SHP77 treated with DMSO at 0.1 percent for 48 hours (cell line): ENCODE results near the gene MARCHF11.

Experiments used
- DNase-seq: peaks from one replicate; lab custom pipeline; 2025; lab: John Stamatoyannopoulos, UW

Gene MARCHF11

DNA sequence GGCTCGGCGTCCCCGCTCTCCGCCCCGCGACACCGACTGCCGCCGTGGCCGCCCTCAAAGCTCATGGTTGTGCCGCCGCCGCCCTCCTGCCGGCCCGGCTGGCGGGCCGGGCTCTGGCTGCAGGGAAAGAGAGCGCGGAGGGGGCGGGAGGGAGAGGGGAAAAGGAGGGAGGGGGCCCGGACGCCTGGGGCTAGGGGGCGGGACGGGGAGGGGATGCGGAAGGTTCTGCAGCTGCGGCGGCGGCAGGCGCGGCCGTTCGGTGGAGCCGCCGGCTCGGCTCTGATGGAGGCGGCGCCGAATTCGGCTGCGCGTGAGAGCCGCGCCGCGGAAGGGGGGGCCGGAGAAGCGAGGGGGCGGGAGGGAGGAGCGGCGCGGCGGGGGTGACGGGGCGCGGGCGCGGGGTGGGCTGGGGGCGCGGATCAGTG is at the start of gene MARCHF11:
Gene MARCHF11, minus strand, starts transcription at position 281 of the 425 bp plus-strand sequence. Its CDS starts 216 bp downstream, at position 65.
- DNase-seq = no peak

- no peak for DNase-seq
Observed at GRCh38 chr5:16225927-16226326, 46.3 kb upstream of the MARCHF11 start.

DNA sequence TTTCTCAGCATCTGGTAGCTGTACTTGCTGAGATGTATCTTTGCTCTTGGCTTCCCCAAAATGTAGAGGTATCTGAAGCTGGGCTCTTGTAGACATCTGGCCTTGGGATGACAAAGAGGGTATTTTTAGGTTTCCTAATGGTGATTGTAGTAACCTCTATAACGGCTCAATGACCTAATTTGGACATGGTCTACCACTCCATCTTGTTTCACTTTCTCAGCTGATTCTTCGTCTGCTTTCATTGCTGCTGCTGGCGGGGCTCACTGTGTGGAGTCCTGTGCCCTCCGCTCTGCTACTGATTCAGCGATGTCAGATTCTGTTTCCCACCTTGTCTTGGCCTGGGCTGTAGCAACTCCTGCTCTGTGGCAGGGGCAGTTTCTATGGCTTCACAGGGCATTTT is 12.7 kb upstream of the MARCHF11 start:
- no peak for DNase-seq

DNA sequence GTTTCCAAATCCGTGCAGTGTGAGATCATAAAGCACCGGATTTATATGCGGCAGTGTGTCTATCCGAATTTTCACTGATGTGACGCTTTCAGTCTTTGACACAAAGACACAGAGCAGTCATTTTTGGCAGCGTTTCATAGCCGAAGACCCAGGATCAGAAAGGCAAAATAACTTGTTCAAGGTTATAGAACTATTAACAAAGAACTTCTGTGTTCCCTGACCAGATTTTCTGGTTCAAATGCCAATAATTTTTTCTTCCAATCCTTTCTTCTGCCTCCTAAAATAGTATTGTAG is 1.1 kb upstream of the MARCHF11 start:
- DNase-seq = no peak

DNA sequence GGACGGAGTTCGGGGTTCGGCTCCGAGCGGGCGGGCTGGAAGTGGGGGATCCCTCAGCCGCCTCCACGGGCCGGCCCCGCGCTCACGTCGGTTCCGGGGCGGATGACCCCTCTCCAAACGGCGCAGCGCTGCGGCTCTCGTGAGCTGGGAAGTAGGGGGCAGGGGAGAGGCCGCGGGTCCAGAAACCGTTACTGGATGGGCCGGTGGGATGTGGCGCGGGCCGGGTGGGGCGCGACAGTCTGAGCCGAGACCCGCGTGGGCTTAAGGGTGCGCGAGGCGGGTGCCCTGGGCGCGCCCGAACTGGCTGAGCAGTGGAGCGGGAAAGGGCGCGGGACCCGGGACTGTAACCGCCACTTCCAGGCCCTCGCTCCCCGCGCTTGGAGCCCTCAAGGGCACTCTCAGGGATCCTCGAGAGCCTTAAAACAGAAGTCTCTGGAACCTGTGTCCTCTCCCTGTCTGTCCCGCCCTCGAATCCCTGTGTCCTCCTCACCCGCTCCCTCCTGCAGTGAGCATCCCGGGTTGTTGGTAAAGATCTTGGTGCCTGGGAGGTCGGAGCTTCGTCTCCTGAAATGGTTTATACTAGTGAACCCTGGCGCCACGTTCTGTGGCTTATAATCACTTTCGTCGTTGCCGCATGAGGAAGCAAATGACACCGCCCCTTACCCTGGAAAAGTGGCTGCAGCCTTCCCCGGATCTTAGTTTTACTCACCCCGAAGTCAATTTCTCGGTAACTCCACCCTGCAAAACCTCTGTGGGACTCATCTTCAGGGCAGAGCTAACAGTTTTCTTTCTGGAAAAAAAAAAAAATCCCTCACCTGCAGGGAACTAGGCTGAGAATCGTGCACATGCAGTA is 571 bp upstream of the MARCHF11 start:
- DNase-seq = no peak

DNA sequence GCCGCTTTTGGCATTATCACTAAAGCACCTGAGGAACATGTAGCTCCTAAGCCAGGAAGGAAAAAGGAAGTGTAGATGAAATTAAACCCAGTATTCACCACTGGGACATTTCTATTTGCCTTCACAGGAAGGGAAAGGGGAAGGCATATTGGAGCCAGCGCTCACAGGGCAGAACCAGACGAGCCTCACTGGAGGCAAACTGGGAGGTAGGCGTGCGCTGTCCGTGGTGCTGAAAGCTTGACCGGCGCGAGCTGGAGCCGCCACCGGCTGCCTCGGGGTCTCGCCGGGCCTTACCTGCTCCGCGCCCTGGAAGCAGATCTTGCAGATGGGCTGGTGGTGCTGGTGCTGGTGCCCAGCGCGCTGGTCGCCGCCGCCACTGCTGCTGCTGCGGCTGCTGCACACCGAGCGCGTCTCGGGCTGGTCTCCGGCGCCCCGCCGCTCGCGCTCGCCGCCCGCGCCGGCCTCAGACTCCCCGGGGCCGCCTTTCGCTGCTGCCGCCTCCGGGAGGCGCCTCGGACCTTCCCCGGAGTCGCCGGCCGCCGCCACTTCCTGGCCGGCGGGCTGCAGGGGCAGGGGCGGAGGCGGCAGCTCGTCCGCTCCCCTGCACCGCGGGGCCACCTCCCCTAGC is 732 bp downstream of the MARCHF11 start:
- DNase-seq = peak; percentile 43

DNA sequence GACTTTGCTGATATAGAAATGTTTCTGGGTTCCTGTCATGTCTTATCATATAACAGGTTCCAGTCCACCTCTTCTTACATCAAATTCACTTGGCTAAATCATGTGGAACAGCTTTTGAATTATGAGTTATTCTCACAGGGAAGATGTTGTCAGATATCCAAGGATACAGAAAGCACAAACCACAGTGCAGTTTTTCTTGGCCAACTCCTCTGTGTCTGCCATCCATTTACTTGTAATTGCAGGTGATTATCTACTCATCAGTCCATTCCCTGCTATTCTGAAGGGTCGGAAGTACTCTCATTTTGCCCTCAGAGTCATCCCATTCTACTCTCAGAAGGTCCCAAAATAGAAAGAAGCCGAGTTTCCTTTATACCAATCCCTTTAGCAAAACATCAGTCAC is 10.0 kb downstream of the MARCHF11 start:
- no peak for DNase-seq

DNA sequence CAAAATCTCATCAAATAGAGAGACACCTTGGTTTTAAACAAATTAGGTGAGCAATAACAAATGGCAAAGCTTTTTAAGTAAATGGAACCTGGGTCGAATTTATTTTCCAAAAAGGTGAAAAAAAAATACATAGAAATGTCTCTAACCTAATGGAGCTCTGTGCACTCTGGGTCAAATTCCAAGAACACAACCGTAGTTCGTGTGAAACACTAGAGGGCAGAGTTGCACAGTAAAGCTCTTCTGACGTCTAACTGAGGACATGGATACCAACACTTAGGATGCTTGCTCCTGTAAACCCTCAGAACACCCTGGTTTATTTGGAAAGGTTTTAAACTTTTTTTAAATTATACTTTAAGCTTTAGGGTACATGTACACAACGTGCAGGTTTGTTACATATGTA is 18.9 kb downstream of the MARCHF11 start:
- peak; percentile 91 for DNase-seq

DNA sequence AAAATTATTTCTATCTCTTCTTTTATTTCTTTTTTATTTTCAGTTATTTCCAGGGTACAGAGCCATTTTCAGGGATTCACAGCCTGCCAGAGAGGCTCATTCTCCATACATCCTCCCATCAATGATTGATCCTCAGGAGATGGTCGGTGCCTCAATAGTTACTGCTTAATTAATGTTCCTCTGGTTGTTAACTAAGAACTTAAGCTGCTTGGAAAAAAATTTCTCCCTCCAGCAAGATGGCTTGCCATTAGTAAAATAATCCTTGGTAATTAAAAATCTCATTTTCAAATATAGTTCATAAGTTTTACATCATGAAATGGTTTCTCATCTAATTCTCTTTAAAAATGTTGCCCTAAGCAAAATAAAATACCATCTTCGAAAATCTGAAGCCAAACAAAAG is 20.0 kb downstream of the MARCHF11 start:
- DNase-seq = no peak

GRCh38 chr5:16156152-16156551 is 23.4 kb downstream of the MARCHF11 start:
- no peak for DNase-seq

DNA sequence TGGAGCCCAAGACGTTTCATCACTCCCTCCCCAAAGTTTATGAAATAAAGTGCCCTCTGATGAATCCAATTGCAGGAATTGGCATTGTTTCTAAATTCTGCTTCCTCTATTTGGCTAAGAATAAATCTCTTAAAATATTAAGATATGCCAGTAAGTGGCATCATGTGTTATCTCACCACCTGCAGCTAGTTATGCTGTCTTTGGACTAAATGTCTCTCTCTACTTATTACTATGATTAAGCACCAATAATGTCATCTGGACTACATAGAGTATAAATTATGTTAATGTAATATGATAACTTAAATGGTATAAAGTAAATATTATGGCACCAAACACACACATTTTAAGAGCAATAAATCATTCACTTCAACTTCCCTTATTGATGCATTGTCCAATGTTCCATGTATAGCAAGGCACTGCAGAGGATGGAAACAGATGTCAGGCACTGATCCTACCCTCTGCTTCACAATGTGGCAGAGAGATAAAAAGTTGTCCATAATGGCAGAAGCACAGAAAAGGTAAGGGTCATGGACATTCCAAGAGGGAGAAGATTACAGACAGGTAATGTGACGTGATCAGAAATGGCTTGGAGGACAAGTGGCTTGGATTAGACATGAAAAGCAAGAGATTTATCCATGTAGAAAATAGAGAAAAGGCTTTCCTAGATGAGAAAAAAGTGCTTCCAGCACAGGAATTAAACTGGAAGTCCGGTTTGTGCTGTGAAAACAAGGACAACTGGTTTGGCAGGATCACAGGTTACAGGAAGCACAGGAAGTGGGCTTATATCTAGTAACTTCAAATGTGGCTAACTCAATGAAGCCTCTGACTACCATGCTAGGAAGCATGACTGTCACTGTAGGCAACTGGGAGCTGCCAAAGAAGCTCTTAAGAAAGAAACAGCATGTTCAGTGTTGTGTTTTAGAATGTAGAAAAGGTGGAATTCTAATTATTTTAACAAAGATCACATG is 26.7 kb downstream of the MARCHF11 start:
- peak; percentile 100 for DNase-seq

DNA sequence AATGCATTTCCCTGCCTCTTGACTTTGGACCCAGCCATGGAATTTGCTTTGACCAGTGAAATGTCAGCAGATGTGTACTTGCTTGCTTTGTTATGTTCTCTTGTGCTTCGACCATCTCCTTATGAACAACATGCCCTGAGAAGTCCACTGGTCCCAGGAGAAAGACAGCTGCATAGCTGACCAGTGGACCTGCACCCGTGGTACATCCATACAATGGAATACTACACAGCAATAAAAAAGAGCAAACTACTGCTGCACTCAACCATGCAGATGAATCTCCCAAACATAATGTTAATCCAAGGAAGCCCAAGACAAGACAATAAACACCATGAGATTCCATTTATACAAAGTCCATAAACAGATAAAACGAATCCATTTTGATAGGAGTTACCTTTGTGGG is 30.0 kb downstream of the MARCHF11 start:
- DNase-seq = no peak

DNA sequence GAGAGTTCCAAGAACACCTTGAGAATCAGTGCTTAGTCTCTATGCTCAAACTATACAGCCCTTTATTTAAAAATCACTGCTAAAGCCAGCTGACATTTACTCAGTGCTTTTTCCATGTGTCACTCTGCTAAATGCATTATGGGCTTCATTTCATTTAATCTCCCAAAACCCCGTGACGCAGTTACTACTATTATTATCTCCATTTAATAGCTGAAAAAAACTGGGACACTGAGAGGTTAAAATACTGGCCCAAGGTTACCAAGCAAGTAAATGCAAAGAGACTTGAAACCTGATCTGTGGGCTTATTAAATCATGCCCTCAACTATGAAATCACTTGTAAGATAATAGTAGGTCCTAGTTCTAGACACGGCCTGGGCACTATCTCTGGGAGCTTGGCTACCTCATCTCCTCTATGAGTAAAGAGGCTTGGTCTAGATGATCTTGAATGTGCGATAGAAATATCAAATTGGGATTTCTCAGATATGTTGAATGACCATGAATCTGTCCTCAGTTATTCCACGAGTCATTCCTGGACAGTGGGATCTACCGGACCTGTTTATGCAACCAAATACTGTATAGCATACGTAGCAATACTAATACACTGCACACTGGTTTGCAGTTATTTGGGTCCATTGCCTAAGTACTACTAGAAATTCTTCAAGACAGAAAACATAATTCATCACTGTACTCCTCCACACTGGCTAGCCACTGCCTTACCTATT is 32.3 kb downstream of the MARCHF11 start:
- no peak for DNase-seq

GRCh38 chr5:16144416-16144815 is 35.2 kb downstream of the MARCHF11 start:
- DNase-seq = no peak

DNA sequence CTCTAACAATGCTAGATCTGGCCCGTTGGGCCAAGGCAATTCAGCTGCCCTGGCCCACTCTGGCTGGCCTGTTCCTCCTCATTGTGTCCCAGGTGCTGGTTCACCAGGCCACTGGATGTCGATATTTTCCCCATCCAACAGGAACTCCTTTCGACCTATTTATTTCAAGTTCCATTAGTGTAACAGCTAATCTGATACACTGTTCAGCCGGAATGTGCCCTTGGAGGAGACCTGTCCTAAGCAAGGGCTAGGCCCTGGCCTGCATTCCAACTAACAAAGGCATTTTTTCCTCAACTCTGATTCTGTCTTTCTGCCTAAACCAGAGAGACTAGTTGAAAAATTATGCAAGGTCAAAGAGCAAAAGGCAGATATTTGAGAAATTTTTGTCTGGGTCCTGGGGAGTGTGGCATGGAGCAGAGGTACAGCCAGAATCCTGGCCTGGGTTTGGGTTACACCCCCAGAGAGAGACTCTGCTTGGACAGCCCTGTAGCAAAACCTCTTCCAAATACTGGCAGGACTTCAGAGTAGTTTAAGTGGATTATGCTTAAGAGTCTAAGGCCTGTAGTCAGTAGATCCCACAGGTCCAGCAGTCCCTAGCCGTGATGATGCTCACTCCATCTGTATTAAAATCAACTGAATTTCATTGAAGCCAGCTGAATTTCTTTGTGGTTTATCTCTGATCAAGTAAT is 36.1 kb downstream of the MARCHF11 start:
- DNase-seq = no peak

DNA sequence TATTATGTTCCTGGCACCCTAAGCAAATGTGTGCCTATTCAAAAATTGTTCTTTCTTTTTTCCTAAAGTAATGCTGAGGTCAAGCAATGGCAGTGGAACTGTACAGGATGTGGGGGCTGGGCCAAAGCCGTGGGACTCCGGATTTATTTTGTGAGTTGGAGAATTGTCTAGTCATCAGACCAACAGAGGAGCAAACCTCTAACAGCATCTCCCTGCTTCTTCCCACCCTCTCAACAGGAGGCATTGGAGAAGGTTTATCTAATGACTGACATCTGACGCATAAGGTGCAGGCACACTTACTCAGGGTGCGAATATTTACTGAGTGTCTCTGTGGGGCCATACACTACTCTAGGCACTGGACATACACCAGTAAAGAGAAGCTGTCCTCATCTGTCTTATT is 38.6 kb downstream of the MARCHF11 start:
- DNase-seq = no peak

- no peak for DNase-seq
Observed at GRCh38 chr5:16140417-16140816, 39.2 kb downstream of the MARCHF11 start.

DNA sequence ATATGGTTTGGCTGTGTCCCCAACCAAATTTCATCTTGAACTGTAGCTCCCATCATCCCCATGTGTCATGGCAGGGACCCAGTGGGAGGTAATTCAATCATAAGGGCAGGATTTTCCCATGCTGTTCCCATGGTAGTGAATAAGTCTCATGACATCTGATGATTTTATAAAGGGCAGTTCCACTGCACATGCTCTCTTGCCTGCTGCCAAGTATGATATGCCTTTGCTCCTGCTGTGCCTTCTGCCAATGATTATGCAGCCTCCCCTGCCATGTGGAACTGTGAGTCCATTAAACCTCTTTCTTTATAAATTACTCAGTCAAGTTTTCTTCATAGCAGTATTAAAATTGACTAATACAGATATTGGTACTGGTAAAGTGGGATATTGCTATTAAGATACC is 42.4 kb downstream of the MARCHF11 start:
- DNase-seq = no peak

DNA sequence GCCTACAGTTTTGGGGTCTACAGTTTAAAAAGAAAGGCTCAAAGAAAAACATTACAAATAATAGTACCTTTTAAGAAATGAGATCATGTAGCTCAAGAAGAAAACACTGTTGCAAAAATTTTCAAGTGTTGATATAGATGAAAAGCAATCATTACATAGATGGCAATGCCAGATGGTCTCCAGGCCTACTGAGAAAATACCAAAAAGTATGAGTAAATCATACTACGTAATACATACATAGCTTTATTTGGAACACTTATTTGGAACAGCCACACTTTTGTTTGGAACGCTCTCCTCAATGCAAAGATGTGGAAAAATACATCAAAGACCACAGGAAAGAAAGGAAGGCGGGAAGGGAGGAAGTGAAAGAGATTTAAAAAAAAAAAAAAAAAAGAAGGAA is 44.1 kb downstream of the MARCHF11 start:
- DNase-seq = peak; percentile 49

- no peak for DNase-seq
Observed at GRCh38 chr5:16135003-16135402, 44.6 kb downstream of the MARCHF11 start.

- no peak for DNase-seq
Observed at GRCh38 chr5:16134204-16134603, 45.4 kb downstream of the MARCHF11 start.
